NCI-H748 (cell line): Measurements from ENCODE around the gene TMEM219.

Experiments used
- DNase-seq: peaks from one replicate; lab custom pipeline; 2025; ENCODE audit not compliant: unreplicated experiment; lab: John Stamatoyannopoulos, UW

TMEM219 gene

GRCh38 chr16:29978564-29979270 is 16.8 kb downstream of the TMEM219 start:
- DNase-seq: no peak

- no peak for DNase-seq
These were observed 20.9 kb downstream of the TMEM219 start for GRCh38 chr16:29982560-29983419.

- no peak for DNase-seq
These were observed 21.7 kb downstream of the TMEM219 start for GRCh38 chr16:29983420-29984136.

GRCh38 chr16:29984137-29984763 is 22.4 kb downstream of the TMEM219 start:
- DNase-seq: no peak

- no peak for DNase-seq
These were observed 22.9 kb downstream of the TMEM219 start for GRCh38 chr16:29984764-29985147.

GRCh38 chr16:29985271-29985811 is 23.5 kb downstream of the TMEM219 start:
- DNase-seq: no peak

GRCh38 chr16:29986231-29986630 is 24.4 kb downstream of the TMEM219 start:
- no peak for DNase-seq

GRCh38 chr16:29986931-29987330 is 25.1 kb downstream of the TMEM219 start:
- DNase-seq: no peak

GRCh38 chr16:29987371-29988085 is 25.6 kb downstream of the TMEM219 start:
- DNase-seq: no peak

- no peak for DNase-seq
These were observed 26.6 kb downstream of the TMEM219 start for GRCh38 chr16:29988346-29989075.

- DNase-seq: no peak
These were observed 27.4 kb downstream of the TMEM219 start for GRCh38 chr16:29989111-29989858.

GRCh38 chr16:29990034-29990433 is 28.2 kb downstream of the TMEM219 start:
- DNase-seq: no peak

GRCh38 chr16:29990883-29991570 is 29.1 kb downstream of the TMEM219 start:
- DNase-seq: no peak

- DNase-seq: no peak
These were observed 29.7 kb downstream of the TMEM219 start for GRCh38 chr16:29991571-29991904.

GRCh38 chr16:29992344-29992967 is 30.6 kb downstream of the TMEM219 start:
- DNase-seq: no peak

GRCh38 chr16:29993191-29993902 is 31.5 kb downstream of the TMEM219 start:
- no peak for DNase-seq

GRCh38 chr16:29993903-29994599 is 32.2 kb downstream of the TMEM219 start:
- no peak for DNase-seq
